Cardiac septum (tissue), 1 donor: ENCODE results near the gene NOXO1. TPM values are rescaled to one million over a fixed set of nuclear protein-coding genes. Genes with fewer than 3 reads are reported as not detected.
"Not testable (repeated sequence)": the region's sequence is repeated elsewhere in the genome, so short reads cannot be mapped to it uniquely, and the experiment has no call there.

ENCODE experiments used
- DNase-seq: peaks from one replicate; pipeline ENCODE4 v3.0.0-alpha.2; 2020; ENCODE audit warnings: low spot score
- intact Hi-C: fragments of 100-400 bp; cut with DNase I; formaldehyde crosslinking; loops from one replicate; pipeline ENCODE4 v1.14.0; 2022
- total RNA-seq: library from RNA; stranded (reverse); fragmentation: NEBNext Ultra II Directional; extraction: Animal tissue kit (Norgen Biotek cat#: 25700); gene quantifications from one replicate; pipeline ENCODE4 v1.2.1, GENCODE V29; 2021
- donor health status: DM: no; HTN: no; CAD: no.

NOXO1 gene
- total RNA-seq, 1 donor from 2014 or later = not detected

GRCh38 chr16:1949507-1949906 lies 31.8 kb downstream of the NOXO1 start:
- intact Hi-C loops = no loop called here
- no peak for DNase-seq

GRCh38 chr16:1947369-1947670 lies 33.9 kb downstream of the NOXO1 start:
- no peak for DNase-seq
- intact Hi-C loops = no loop called here

GRCh38 chr16:1946495-1947368 lies 34.5 kb downstream of the NOXO1 start:
- no peak for DNase-seq
- intact Hi-C loops = no loop called here

- intact Hi-C loops = no loop called here
- no peak for DNase-seq
Observed at GRCh38 chr16:1945559-1946391, 35.5 kb downstream of the NOXO1 start.

GRCh38 chr16:1944612-1945199 lies 36.6 kb downstream of the NOXO1 start:
- intact Hi-C loops = loop anchor here (5.0 kb wide), 1 partner anchor 162 kb away; the partner anchor contains the start of genes NUBP2 and SPSB3

GRCh38 chr16:1942810-1943726 lies 38.2 kb downstream of the NOXO1 start, which contains the start of gene MSRB1:
MSRB1 (minus strand) TSS chr16:1943199; CDS start chr16:1943156, 43 bp downstream.
- DNase-seq = peak; percentile 100
- intact Hi-C loops = loop anchor here (5.0 kb wide), 1 partner anchor 161 kb away; the partner anchor contains the start of genes NUBP2 and SPSB3

More at GRCh38 chr16:1944612-1945199, 36.6 kb downstream of the NOXO1 start:
- DNase-seq = no peak

- intact Hi-C loops = loop anchor here (5.0 kb wide), 1 partner anchor 160 kb away; the partner anchor contains the start of genes NUBP2 and SPSB3
- peak; percentile 91 for DNase-seq
Observed at GRCh38 chr16:1942047-1942809, 39.0 kb downstream of the NOXO1 start.

- intact Hi-C loops = loop anchor here (5.0 kb wide), 1 partner anchor 159 kb away; the partner anchor contains the start of genes NUBP2 and SPSB3
- no peak for DNase-seq
Observed at GRCh38 chr16:1941162-1942046, 39.9 kb downstream of the NOXO1 start.

- intact Hi-C loops = loop anchor here (5.0 kb wide), 1 partner anchor 158 kb away; the partner anchor contains the start of genes NUBP2 and SPSB3
- no peak for DNase-seq
Observed at GRCh38 chr16:1940273-1941161, 40.8 kb downstream of the NOXO1 start.

- intact Hi-C loops = loop anchor here (5.0 kb wide), 1 partner anchor 158 kb away; the partner anchor contains the start of genes NUBP2 and SPSB3
- not testable (repeated sequence) for DNase-seq
Observed at GRCh38 chr16:1939833-1940232, 41.4 kb downstream of the NOXO1 start.

GRCh38 chr16:1938910-1939309 lies 42.4 kb downstream of the NOXO1 start:
- intact Hi-C loops = no loop called here
- no peak for DNase-seq

GRCh38 chr16:1938316-1938715 lies 43.0 kb downstream of the NOXO1 start:
- DNase-seq = peak; percentile 91
- intact Hi-C loops = no loop called here

GRCh38 chr16:1936945-1937479 lies 44.3 kb downstream of the NOXO1 start:
- intact Hi-C loops = no loop called here
- no peak for DNase-seq

- intact Hi-C loops = no loop called here
- DNase-seq = no peak
Observed at GRCh38 chr16:1933097-1933661, 48.1 kb downstream of the NOXO1 start.
